SK-N-SH treated with all-trans-retinoic acid at 6 μM for 48 hours (cell line): ENCODE results near the gene SYCP2.

Experiments
- ARNTL ChIP-seq: fragments of 450-650 bp; formaldehyde crosslinking; IDR thresholded peaks from 2 replicates; pipeline ENCODE4 v1.5.0; 2020; ENCODE audit warnings: low read depth, mild to moderate bottlenecking, moderate library complexity, borderline replicate concordance
- BACH2 ChIP-seq: fragments of 250-450 bp; sonication (Bioruptor Pico); IDR thresholded peaks from 2 replicates; pipeline ENCODE4 v1.9.0; 2021; ENCODE audit warnings: mild to moderate bottlenecking, borderline replicate concordance
- CREB5 ChIP-seq: fragments of 250-450 bp; sonication (Bioruptor Pico); IDR thresholded peaks from 2 replicates; pipeline ENCODE4 v1.5.1; 2020; ENCODE audit warnings: low read depth, mild to moderate bottlenecking, moderate library complexity
- CSRNP3 ChIP-seq: fragments of 250-450 bp; sonication (Bioruptor Pico); IDR thresholded peaks from 2 replicates; pipeline ENCODE4 v1.5.1; 2021; ENCODE audit warnings: mild to moderate bottlenecking, moderate library complexity
- ESRRG ChIP-seq: fragments of 250-450 bp; sonication (Bioruptor Pico); IDR thresholded peaks from 2 replicates; pipeline ENCODE4 v1.6.1; 2021; ENCODE audit warnings: mild to moderate bottlenecking
- OSR1 ChIP-seq: fragments of 250-450 bp; sonication (Bioruptor Pico); IDR thresholded peaks from 2 replicates; pipeline ENCODE4 v1.8.0; 2022; ENCODE audit warnings: moderate library complexity, mild to moderate bottlenecking, inconsistent platforms
- PATZ1 ChIP-seq: fragments of 250-450 bp; sonication (Bioruptor Pico); IDR thresholded peaks from 2 replicates; pipeline ENCODE4 v1.8.0; 2020; ENCODE audit warnings: mild to moderate bottlenecking, moderate library complexity, borderline replicate concordance
- PPARA ChIP-seq: fragments of 250-450 bp; sonication (Bioruptor Pico); IDR thresholded peaks from 2 replicates; pipeline ENCODE4 v1.5.0; 2020; ENCODE audit warnings: mild to moderate bottlenecking, borderline replicate concordance
- RARB ChIP-seq: fragments of 250-450 bp; sonication (Bioruptor Pico); IDR thresholded peaks from 2 replicates; pipeline ENCODE4 v1.8.0; 2021; ENCODE audit warnings: mild to moderate bottlenecking, moderate library complexity
- TOX ChIP-seq: fragments of 250-450 bp; sonication (Bioruptor Pico); IDR thresholded peaks from 2 replicates; pipeline ENCODE4 v1.8.0; 2021; ENCODE audit warnings: mild to moderate bottlenecking, moderate library complexity, borderline replicate concordance
- ZFP3 ChIP-seq: fragments of 250-450 bp; sonication (Bioruptor Pico); IDR thresholded peaks from 2 replicates; pipeline ENCODE4 v1.5.0; 2020; ENCODE audit warnings: mild to moderate bottlenecking, moderate library complexity
- ZFP30 ChIP-seq: fragments of 450-650 bp; formaldehyde crosslinking; IDR thresholded peaks from 2 replicates; pipeline ENCODE4 v1.5.0; 2022; ENCODE audit warnings: mild to moderate bottlenecking, moderate library complexity

- TF ChIP-seq ARNTL (no peak), ESRRG (CRISPR knock-in tag) (no peak), ZFP3 (CRISPR knock-in tag) (no peak), ZFP30 (CRISPR knock-in tag) (no peak), PATZ1 (CRISPR knock-in tag) (no peak), CREB5 (CRISPR knock-in tag) (no peak), RARB (CRISPR knock-in tag) (no peak), OSR1 (CRISPR knock-in tag) (no peak), BACH2 (CRISPR knock-in tag) (no peak), PPARA (CRISPR knock-in tag) (no peak), TOX (CRISPR knock-in tag) (no peak), CSRNP3 (CRISPR knock-in tag) (no peak)
Measured at GRCh38 chr20:59814840-59815340, 118.5 kb downstream of the SYCP2 start.
